ENCODE data around the gene NCSTN.

The NCSTN gene

DNA sequence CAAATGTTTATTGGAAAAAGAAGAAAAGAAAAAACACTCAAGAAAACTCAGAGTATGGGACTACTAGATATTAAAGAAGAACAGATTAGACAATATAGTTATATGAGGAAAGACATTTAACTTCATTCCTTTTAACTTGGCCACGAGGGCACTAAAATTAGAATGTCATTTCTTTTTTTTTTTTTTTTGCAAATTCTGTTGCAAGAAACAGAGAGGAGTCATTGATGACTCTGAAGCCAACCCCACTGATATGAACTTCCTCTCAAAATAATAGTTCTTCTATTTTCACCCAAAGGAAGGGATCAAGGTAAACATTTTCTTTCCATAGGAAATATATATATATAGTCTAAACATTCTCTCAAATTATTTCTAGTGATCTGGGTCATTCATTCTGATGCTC is 33.6 kb upstream of the NCSTN start:
- H3K4me3 ChIP-seq (ENCODE audit: low read depth, low read length): no peak overlapping the region
- TF ChIP-seq CTCF (IDR thresholded peaks at IDR 0.05; ENCODE audit: insufficient read depth, low read depth, low read length, missing control alignments): no peak
- no peak for DNase-seq (ENCODE audit: low read depth)

- DNase-seq (ENCODE audit: low read depth): no peak
- H3K4me3 ChIP-seq (ENCODE audit: low read depth, low read length): no peak overlapping the region
- no peak for TF ChIP-seq CTCF (IDR thresholded peaks at IDR 0.05; ENCODE audit: insufficient read depth, low read depth, low read length, missing control alignments)
These were observed 27.8 kb upstream of the NCSTN start for GRCh38 chr1:160315359-160315758.

- no peak for TF ChIP-seq CTCF (IDR thresholded peaks at IDR 0.05; ENCODE audit: insufficient read depth, low read depth, low read length, missing control alignments)
- no peak overlapping the region for H3K4me3 ChIP-seq (ENCODE audit: low read depth, low read length)
- no peak for DNase-seq (ENCODE audit: low read depth)
These were observed 20.4 kb upstream of the NCSTN start for GRCh38 chr1:160322831-160323230.

DNA sequence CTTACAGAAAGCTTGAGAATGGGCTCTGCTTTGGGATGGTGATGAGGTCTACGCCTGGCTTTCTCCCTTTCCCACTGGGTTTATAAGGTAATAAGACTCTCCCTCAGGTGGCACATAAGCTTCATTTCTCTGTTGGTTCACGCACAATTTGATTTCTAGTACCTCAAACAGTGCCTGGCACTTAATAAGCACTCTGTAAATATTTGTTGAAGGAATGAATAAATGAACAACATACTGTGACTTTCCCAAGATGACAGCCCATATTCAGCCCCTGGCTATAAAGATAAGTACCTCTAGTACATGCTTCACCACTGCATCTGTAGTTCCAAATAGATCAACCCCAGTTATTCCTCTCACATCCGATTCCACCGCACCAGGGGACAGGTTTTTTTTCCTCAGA is 17.9 kb upstream of the NCSTN start:
- H3K4me3 ChIP-seq (ENCODE audit: low read depth, low read length): no peak overlapping the region
- no peak for DNase-seq (ENCODE audit: low read depth)
- no peak for TF ChIP-seq CTCF (IDR thresholded peaks at IDR 0.05; ENCODE audit: insufficient read depth, low read depth, low read length, missing control alignments)

DNA sequence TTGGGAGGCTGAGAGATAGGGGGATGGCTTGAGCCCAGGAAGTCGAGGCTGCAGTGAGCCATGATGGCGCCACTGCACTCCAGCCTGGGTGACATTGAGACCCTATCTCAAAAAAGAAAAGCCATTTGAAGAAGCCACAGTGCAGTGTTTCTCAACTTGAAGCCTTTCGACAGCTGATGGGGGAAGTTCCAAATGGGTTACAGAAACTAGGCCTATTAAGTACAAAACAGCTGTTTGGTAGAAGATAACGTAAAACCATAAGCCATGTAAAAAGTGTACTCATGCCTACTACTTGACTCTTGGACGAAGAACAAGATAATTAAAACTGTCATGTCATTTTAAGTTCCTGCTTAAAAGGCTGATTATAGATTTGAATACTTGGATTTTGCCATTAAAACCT is 16.8 kb upstream of the NCSTN start:
- DNase-seq (ENCODE audit: low read depth): no peak
- H3K4me3 ChIP-seq (ENCODE audit: low read depth, low read length): no peak overlapping the region
- TF ChIP-seq CTCF (IDR thresholded peaks at IDR 0.05; ENCODE audit: insufficient read depth, low read depth, low read length, missing control alignments): no peak

- H3K4me3 ChIP-seq (ENCODE audit: low read depth, low read length): no peak overlapping the region
- DNase-seq (ENCODE audit: low read depth): no peak
- TF ChIP-seq CTCF (IDR thresholded peaks at IDR 0.05; ENCODE audit: insufficient read depth, low read depth, low read length, missing control alignments): no peak
These were observed 15.0 kb upstream of the NCSTN start for GRCh38 chr1:160328184-160328583.

DNA sequence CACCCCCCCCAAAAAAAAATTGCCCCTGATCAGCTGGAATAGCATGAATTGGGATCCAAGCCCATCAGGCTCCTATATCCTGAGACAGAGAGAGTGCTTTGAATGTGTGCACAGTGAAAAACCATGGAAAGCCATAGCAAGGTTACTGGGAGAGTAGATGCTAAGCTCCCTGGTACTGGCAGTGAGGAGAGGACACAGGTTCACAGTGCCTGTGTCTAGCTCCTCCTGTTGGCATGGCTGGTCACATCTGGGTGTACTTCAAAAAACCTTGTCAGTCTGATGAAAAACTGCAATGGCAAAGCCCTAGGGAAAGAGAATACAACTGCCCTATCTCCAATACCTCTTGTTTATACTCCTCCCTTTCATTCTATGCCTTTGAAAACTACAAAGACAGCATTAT is 13.1 kb upstream of the NCSTN start:
- TF ChIP-seq CTCF (IDR thresholded peaks at IDR 0.05; ENCODE audit: insufficient read depth, low read depth, low read length, missing control alignments): no peak
- no peak overlapping the region for H3K4me3 ChIP-seq (ENCODE audit: low read depth, low read length)
- no peak for DNase-seq (ENCODE audit: low read depth)

Measured in GM12865 (cell line).